ENCODE data around the gene LAMA2.

- TF ChIP-seq, protein P1, sequence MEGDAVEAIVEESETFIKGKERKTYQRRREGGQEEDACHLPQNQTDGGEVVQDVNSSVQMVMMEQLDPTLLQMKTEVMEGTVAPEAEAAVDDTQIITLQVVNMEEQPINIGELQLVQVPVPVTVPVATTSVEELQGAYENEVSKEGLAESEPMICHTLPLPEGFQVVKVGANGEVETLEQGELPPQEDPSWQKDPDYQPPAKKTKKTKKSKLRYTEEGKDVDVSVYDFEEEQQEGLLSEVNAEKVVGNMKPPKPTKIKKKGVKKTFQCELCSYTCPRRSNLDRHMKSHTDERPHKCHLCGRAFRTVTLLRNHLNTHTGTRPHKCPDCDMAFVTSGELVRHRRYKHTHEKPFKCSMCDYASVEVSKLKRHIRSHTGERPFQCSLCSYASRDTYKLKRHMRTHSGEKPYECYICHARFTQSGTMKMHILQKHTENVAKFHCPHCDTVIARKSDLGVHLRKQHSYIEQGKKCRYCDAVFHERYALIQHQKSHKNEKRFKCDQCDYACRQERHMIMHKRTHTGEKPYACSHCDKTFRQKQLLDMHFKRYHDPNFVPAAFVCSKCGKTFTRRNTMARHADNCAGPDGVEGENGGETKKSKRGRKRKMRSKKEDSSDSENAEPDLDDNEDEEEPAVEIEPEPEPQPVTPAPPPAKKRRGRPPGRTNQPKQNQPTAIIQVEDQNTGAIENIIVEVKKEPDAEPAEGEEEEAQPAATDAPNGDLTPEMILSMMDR (conservative IDR thresholded peaks at IDR 0.05 in 1 of 2, IDR thresholded peaks at IDR 0.05 in 1 of 2; ENCODE audit: extremely low read depth in 1 of 2, insufficient read depth in 1 of 2, low read depth in 1 of 2, low read length in 2 of 2): no peak
- TF ChIP-seq EZH2 (IDR thresholded peaks at IDR 0.05; ENCODE audit: borderline replicate concordance, low read length): no peak
Measured at GRCh38 chr6:129207832-129208231, 324.9 kb downstream of the LAMA2 start.
